Measurements from ENCODE around the gene ODAPH. TPM values are rescaled to one million over a fixed set of nuclear protein-coding genes. Genes with fewer than 3 reads are reported as not detected.
"Not testable (repeated sequence)": the region's sequence is repeated elsewhere in the genome, so short reads cannot be mapped to it uniquely, and the experiment has no call there.

The ODAPH gene
- polyA plus RNA-seq: not detected
- long read RNA-seq, donor 1: 0 reads
- long read RNA-seq, donor 2: 0 reads
- long read RNA-seq, donor 3: 0 reads
- long read RNA-seq, donor 4: 0 reads
- long read RNA-seq, donor 5: 0 reads
- long read RNA-seq, donor 6: 0 reads
- long read RNA-seq, donor 7: 0 reads
- long read RNA-seq, donor 8: 0 reads
- long read RNA-seq, donor 9: 0 reads
- long read RNA-seq, donor 10: 0 reads
- long read RNA-seq, donor 11: 0 reads

GRCh38 chr4:75555294-75556164, at the start of gene ODAPH:
Gene ODAPH, plus strand, starts transcription at chr4:75556066. Its CDS starts 17 bp downstream, at chr4:75556083.
- no peak for DNase-seq
- no peaks in the 10 kb centered on the region for H3K9me3 ChIP-seq (ENCODE audit: control insufficient read depth, low read depth, low read length)
- WGBS (ENCODE audit: insufficient coverage, low lambda C conversion rate): no CpG with 5 or more reads among the region's 9 CpGs
- H3K4me1 ChIP-seq (ENCODE audit: control insufficient read depth, insufficient read depth, low read length): no peaks in the 10 kb centered on the region
- H3K27me3 ChIP-seq (ENCODE audit: control insufficient read depth, insufficient read depth, low read length): no peaks in the 10 kb centered on the region
- H3K4me3 ChIP-seq (ENCODE audit: low read length): no peak within 1 kb of the TSS
- H3K27ac ChIP-seq (ENCODE audit: low read length): no peak within 1 kb of the TSS
- H3K36me3 ChIP-seq (ENCODE audit: control insufficient read depth, insufficient read depth, low read length): no peaks in the 10 kb centered on the region

GRCh38 chr4:75509592-75509991, 46.3 kb upstream of the ODAPH start:
- DNase-seq; H3K9me3 ChIP-seq (ENCODE audit: control insufficient read depth, low read depth, low read length); H3K27me3 ChIP-seq (ENCODE audit: control insufficient read depth, insufficient read depth, low read length); H3K36me3 ChIP-seq (ENCODE audit: control insufficient read depth, insufficient read depth, low read length); H3K27ac ChIP-seq (ENCODE audit: low read length); H3K4me3 ChIP-seq (ENCODE audit: low read length): not testable (repeated sequence)
- H3K4me1 ChIP-seq (ENCODE audit: control insufficient read depth, insufficient read depth, low read length): peaks cover 11% of the 10 kb centered on the region
- 100% methylated on average over 1 of the region's 4 CpGs for WGBS (ENCODE audit: insufficient coverage, low lambda C conversion rate)

GRCh38 chr4:75511841-75512240, 44.0 kb upstream of the ODAPH start:
- H3K36me3 ChIP-seq (ENCODE audit: control insufficient read depth, insufficient read depth, low read length): no peaks in the 10 kb centered on the region
- no peak overlapping the region for H3K4me3 ChIP-seq (ENCODE audit: low read length)
- H3K27me3 ChIP-seq (ENCODE audit: control insufficient read depth, insufficient read depth, low read length): no peaks in the 10 kb centered on the region
- H3K9me3 ChIP-seq (ENCODE audit: control insufficient read depth, low read depth, low read length): no peaks in the 10 kb centered on the region
- DNase-seq: no peak
- peaks cover 8% of the 10 kb centered on the region for H3K4me1 ChIP-seq (ENCODE audit: control insufficient read depth, insufficient read depth, low read length)
- WGBS (ENCODE audit: insufficient coverage, low lambda C conversion rate): no CpG with 5 or more reads among the region's 3 CpGs
- no peak overlapping the region for H3K27ac ChIP-seq (ENCODE audit: low read length)

- no peaks in the 10 kb centered on the region for H3K9me3 ChIP-seq (ENCODE audit: control insufficient read depth, low read depth, low read length)
- H3K36me3 ChIP-seq (ENCODE audit: control insufficient read depth, insufficient read depth, low read length): peaks cover 6% of the 10 kb centered on the region
- peak overlapping the region; percentile 5 for H3K27ac ChIP-seq (ENCODE audit: low read length)
- peak overlapping the region; percentile 73 for H3K4me3 ChIP-seq (ENCODE audit: low read length)
- DNase-seq: peak in 1 of 2 donors; percentile 38
- WGBS (ENCODE audit: insufficient coverage, low lambda C conversion rate): 14% methylated on average over 1 of the region's 6 CpGs
- H3K27me3 ChIP-seq (ENCODE audit: control insufficient read depth, insufficient read depth, low read length): no peaks in the 10 kb centered on the region
- H3K4me1 ChIP-seq (ENCODE audit: control insufficient read depth, insufficient read depth, low read length): peaks cover 8% of the 10 kb centered on the region
Observed at GRCh38 chr4:75512386-75513211, 43.3 kb upstream of the ODAPH start.

- Histone ChIP-seq H3K9me3 (ENCODE audit: control insufficient read depth, low read depth, low read length) (no peaks in the 10 kb centered on the region), H3K27me3 (ENCODE audit: control insufficient read depth, insufficient read depth, low read length) (no peaks in the 10 kb centered on the region), H3K4me1 (ENCODE audit: control insufficient read depth, insufficient read depth, low read length) (peaks cover 8% of the 10 kb centered on the region), H3K27ac (ENCODE audit: low read length) (peak overlapping the region; percentile 92), H3K4me3 (ENCODE audit: low read length) (peak overlapping the region; percentile 73), H3K36me3 (ENCODE audit: control insufficient read depth, insufficient read depth, low read length) (peaks cover 13% of the 10 kb centered on the region)
- WGBS (ENCODE audit: insufficient coverage, low lambda C conversion rate): 7% methylated on average over 3 of the region's 12 CpGs
- DNase-seq: no peak
Observed at GRCh38 chr4:75513526-75514130, 42.2 kb upstream of the ODAPH start.

- 0% methylated on average over 5 of the region's 61 CpGs for WGBS (ENCODE audit: insufficient coverage, low lambda C conversion rate)
- Histone ChIP-seq H3K27me3 (ENCODE audit: control insufficient read depth, insufficient read depth, low read length) (no peaks in the 10 kb centered on the region), H3K9me3 (ENCODE audit: control insufficient read depth, low read depth, low read length) (no peaks in the 10 kb centered on the region), H3K27ac (ENCODE audit: low read length) (peak within 1 kb of the TSS; percentile 92), H3K36me3 (ENCODE audit: control insufficient read depth, insufficient read depth, low read length) (peaks cover 14% of the 10 kb centered on the region), H3K4me1 (ENCODE audit: control insufficient read depth, insufficient read depth, low read length) (peaks cover 8% of the 10 kb centered on the region), H3K4me3 (ENCODE audit: low read length) (peak within 1 kb of the TSS; percentile 73)
- peak; percentile 97 to 99 for DNase-seq
Observed at GRCh38 chr4:75514131-75514948, 41.5 kb upstream of the ODAPH start, which contains the start of the genes RCHY1 and THAP6. Gene RCHY1, minus strand, starts transcription at chr4:75514403. Its CDS starts 117 bp downstream, at chr4:75514286. Gene THAP6, plus strand, starts transcription at chr4:75514473. Its CDS starts 980 bp downstream, at chr4:75515453.

- H3K9me3 ChIP-seq (ENCODE audit: control insufficient read depth, low read depth, low read length): no peaks in the 10 kb centered on the region
- peak overlapping the region; percentile 73 for H3K4me3 ChIP-seq (ENCODE audit: low read length)
- peaks cover 8% of the 10 kb centered on the region for H3K4me1 ChIP-seq (ENCODE audit: control insufficient read depth, insufficient read depth, low read length)
- peaks cover 14% of the 10 kb centered on the region for H3K36me3 ChIP-seq (ENCODE audit: control insufficient read depth, insufficient read depth, low read length)
- no peak for DNase-seq
- WGBS (ENCODE audit: insufficient coverage, low lambda C conversion rate): 50% methylated on average over 4 of the region's 9 CpGs
- H3K27ac ChIP-seq (ENCODE audit: low read length): peak overlapping the region; percentile 92
- H3K27me3 ChIP-seq (ENCODE audit: control insufficient read depth, insufficient read depth, low read length): no peaks in the 10 kb centered on the region
Observed at GRCh38 chr4:75514949-75515612, 40.8 kb upstream of the ODAPH start.

GRCh38 chr4:75516144-75516543, 39.7 kb upstream of the ODAPH start:
- WGBS (ENCODE audit: insufficient coverage, low lambda C conversion rate): 78% methylated on average over 1 of the region's 1 CpG
- H3K9me3 ChIP-seq (ENCODE audit: control insufficient read depth, low read depth, low read length): no peaks in the 10 kb centered on the region
- no peak overlapping the region for H3K27ac ChIP-seq (ENCODE audit: low read length)
- no peaks in the 10 kb centered on the region for H3K27me3 ChIP-seq (ENCODE audit: control insufficient read depth, insufficient read depth, low read length)
- no peak overlapping the region for H3K4me3 ChIP-seq (ENCODE audit: low read length)
- DNase-seq: no peak
- peaks cover 14% of the 10 kb centered on the region for H3K36me3 ChIP-seq (ENCODE audit: control insufficient read depth, insufficient read depth, low read length)
- H3K4me1 ChIP-seq (ENCODE audit: control insufficient read depth, insufficient read depth, low read length): peaks cover 8% of the 10 kb centered on the region

GRCh38 chr4:75519452-75519851, 36.4 kb upstream of the ODAPH start:
- peaks cover 22% of the 10 kb centered on the region for H3K36me3 ChIP-seq (ENCODE audit: control insufficient read depth, insufficient read depth, low read length)
- not testable (repeated sequence) for H3K27ac ChIP-seq (ENCODE audit: low read length); H3K4me3 ChIP-seq (ENCODE audit: low read length); H3K9me3 ChIP-seq (ENCODE audit: control insufficient read depth, low read depth, low read length); H3K4me1 ChIP-seq (ENCODE audit: control insufficient read depth, insufficient read depth, low read length); DNase-seq; H3K27me3 ChIP-seq (ENCODE audit: control insufficient read depth, insufficient read depth, low read length)
- no CpG with 5 or more reads among the region's 7 CpGs for WGBS (ENCODE audit: insufficient coverage, low lambda C conversion rate)

Data from large intestine (tissue), 12 donors.